Measurements from ENCODE around the gene GPN2. TPM values are rescaled to one million over a fixed set of nuclear protein-coding genes. Genes with fewer than 3 reads are reported as not detected.
"Not testable (repeated sequence)": the region's sequence is repeated elsewhere in the genome, so short reads cannot be mapped to it uniquely, and the experiment has no call there.

GPN2 gene
- total RNA-seq, 1 donor from 2014 or later, result 26.4 TPM

DNA sequence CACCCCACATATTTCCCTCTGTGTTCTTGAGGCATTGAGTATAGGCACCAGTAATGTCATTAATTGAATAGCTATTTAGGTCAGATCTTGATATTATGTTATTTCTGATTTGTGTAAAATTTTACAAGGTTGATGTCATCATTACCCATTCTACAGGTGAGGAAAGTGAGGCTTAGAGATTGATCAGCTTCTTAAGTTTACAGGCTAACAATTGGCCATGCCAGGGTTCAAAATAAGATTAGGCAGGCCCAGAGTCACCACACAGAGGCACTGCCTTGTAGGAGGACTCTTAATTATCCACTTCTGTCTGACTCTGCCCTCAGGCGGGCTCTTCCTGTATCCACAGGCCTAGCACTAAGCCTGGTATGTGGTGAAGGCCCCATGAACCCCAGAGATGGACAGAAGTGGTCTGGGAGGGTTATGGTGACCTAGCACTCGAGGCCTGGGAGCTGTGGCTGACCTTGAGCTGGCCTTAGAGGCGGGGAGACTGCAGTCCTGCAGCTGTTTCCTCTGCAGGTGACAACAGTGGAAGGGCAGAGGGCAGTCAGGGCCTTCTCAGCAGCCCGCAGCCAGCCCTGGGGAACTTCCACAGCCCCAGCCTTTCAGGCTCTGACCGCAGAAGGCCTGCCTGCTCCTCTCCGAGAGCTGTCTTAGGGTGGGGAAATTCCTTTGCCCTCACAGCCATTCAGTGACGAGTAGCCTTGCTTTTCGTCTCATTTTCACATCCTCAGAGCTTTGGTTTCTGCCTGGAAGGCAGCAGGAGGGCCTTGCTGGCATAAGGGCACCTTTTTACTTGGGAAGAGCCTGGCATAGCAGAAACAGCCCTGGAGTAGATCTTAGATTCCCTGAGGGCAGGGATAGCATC, 51.4 kb downstream of the GPN2 start:
- TF ChIP-seq CTCF (IDR thresholded peaks at IDR 0.05), result no peak
- Mint-ChIP-seq H3K27me3 (ENCODE audit: unreplicated experiment) (no peaks in the 10 kb centered on the region), H3K4me1 (ENCODE audit: unreplicated experiment) (peaks cover 5% of the 10 kb centered on the region), H3K9me3 (ENCODE audit: unreplicated experiment) (no peaks in the 10 kb centered on the region), H3K4me3 (ENCODE audit: unreplicated experiment) (no peak overlapping the region), H3K36me3 (ENCODE audit: unreplicated experiment) (peaks cover 21% of the 10 kb centered on the region), H3K27ac (ENCODE audit: unreplicated experiment) (peak overlapping the region; percentile 45)
- no peak for DNase-seq (ENCODE audit: extremely low spot score, unreplicated experiment)

DNA sequence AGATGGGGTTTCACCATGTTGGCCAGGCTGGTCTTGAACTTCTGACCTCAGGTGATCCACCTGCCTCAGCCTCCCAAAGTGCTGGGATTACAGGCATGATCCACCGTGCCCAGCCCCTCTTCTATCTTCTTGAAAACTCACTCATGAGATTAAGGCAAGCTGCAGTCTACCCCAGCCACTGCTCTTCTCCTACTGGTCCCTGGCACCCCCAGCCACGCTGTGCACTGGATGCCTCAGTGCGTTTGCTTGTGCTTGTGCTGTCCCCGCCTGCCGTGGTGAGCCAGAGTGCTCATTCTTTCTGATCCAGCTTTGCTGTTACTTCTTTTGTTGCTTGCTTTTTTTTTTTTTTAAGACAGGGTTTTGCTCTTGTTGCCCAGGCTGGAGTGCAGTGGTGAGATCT, 52.4 kb downstream of the GPN2 start:
- not testable (repeated sequence) for H3K27ac Mint-ChIP-seq (ENCODE audit: unreplicated experiment); H3K9me3 Mint-ChIP-seq (ENCODE audit: unreplicated experiment); DNase-seq (ENCODE audit: extremely low spot score, unreplicated experiment); H3K27me3 Mint-ChIP-seq (ENCODE audit: unreplicated experiment); H3K4me1 Mint-ChIP-seq (ENCODE audit: unreplicated experiment); H3K4me3 Mint-ChIP-seq (ENCODE audit: unreplicated experiment)
- H3K36me3 Mint-ChIP-seq (ENCODE audit: unreplicated experiment), result peaks cover 26% of the 10 kb centered on the region

GRCh38 chr1:26833432-26834405, 56.4 kb downstream of the GPN2 start:
- no peak for DNase-seq (ENCODE audit: extremely low spot score, unreplicated experiment)
- Mint-ChIP-seq H3K27ac (ENCODE audit: unreplicated experiment) (no peak overlapping the region), H3K36me3 (ENCODE audit: unreplicated experiment) (peaks cover 30% of the 10 kb centered on the region), H3K4me3 (ENCODE audit: unreplicated experiment) (no peak overlapping the region), H3K9me3 (ENCODE audit: unreplicated experiment) (no peaks in the 10 kb centered on the region), H3K27me3 (ENCODE audit: unreplicated experiment) (no peaks in the 10 kb centered on the region), H3K4me1 (ENCODE audit: unreplicated experiment) (peaks cover 10% of the 10 kb centered on the region)
- no peak for TF ChIP-seq CTCF (IDR thresholded peaks at IDR 0.05)

- Mint-ChIP-seq H3K4me3 (ENCODE audit: unreplicated experiment) (no peak overlapping the region), H3K27me3 (ENCODE audit: unreplicated experiment) (no peaks in the 10 kb centered on the region), H3K36me3 (ENCODE audit: unreplicated experiment) (peaks cover 30% of the 10 kb centered on the region), H3K27ac (ENCODE audit: unreplicated experiment) (no peak overlapping the region), H3K9me3 (ENCODE audit: unreplicated experiment) (no peaks in the 10 kb centered on the region), H3K4me1 (ENCODE audit: unreplicated experiment) (peaks cover 21% of the 10 kb centered on the region)
- TF ChIP-seq CTCF (IDR thresholded peaks at IDR 0.05), result no peak
- DNase-seq (ENCODE audit: extremely low spot score, unreplicated experiment), result no peak
Observed at GRCh38 chr1:26832249-26832960, 57.7 kb downstream of the GPN2 start.

DNA sequence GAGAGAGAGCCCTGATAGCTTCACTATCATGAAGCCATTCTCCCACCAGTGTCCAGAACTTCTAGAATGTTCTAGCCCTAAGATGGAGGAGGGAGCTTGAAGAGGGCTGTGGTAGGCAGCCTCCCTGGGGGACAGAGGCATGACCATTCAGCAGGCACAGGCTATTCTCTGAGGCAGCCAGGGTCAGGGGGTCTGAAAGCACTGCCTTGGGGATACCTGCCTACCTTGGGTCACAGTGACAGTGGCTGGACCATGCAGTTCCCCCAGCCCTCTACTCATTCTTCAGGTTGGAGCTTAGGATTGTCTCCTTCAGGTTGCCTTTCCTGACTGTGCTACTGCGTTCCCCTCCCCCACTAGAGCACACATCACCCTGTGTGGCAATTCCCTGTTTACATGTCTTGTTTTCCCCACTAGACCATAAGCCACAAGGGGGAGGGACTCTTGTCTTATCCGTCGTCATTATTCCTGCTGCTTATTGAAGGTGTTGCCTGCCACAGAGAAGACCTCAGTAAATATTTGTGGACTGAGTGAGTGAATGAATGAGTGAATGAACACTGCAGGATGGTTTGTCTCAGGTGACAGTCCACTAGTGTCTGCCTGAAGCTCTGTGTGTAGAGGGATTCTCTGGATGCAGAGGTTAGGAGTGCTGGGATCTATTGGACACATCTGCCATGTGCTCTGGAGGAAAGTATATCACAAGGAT, 58.4 kb downstream of the GPN2 start:
- H3K27me3 Mint-ChIP-seq (ENCODE audit: unreplicated experiment), result no peaks in the 10 kb centered on the region
- DNase-seq (ENCODE audit: extremely low spot score, unreplicated experiment), result no peak
- no peaks in the 10 kb centered on the region for H3K9me3 Mint-ChIP-seq (ENCODE audit: unreplicated experiment)
- TF ChIP-seq CTCF (IDR thresholded peaks at IDR 0.05), result no peak
- peaks cover 30% of the 10 kb centered on the region for H3K36me3 Mint-ChIP-seq (ENCODE audit: unreplicated experiment)
- H3K4me3 Mint-ChIP-seq (ENCODE audit: unreplicated experiment), result no peak overlapping the region
- no peak overlapping the region for H3K27ac Mint-ChIP-seq (ENCODE audit: unreplicated experiment)
- H3K4me1 Mint-ChIP-seq (ENCODE audit: unreplicated experiment), result peaks cover 22% of the 10 kb centered on the region

All from osteocyte (in vitro differentiated cells).